ENCODE measurements around the gene RASL10A. TPM values are rescaled to one million over a fixed set of nuclear protein-coding genes. Genes with fewer than 3 reads are reported as not detected.

Gene RASL10A
- total and polyA plus RNA-seq, 2 donors (not counting 1 experiment from before 2014, with no cell fraction given) = not detected

- Histone ChIP-seq H4K20me1 (ENCODE audit: control insufficient read depth, extremely low read depth, insufficient read depth, low read length) (peaks cover 20% of the 10 kb centered on the region), H3K4me3 (replicated peaks in 1 of 4; ENCODE audit: control extremely low read depth in 1 of 4, insufficient read depth in 1 of 4, low read depth in 3 of 4, low read length in 4 of 4) (peak overlapping the region; percentile 82 to 90 (median 88)), H3K9ac (ENCODE audit: insufficient read depth, low read length) (peak overlapping the region; percentile 100), H3K27ac (ENCODE audit: insufficient read depth, low read length) (peak overlapping the region; percentile 100), H3K27me3 (ENCODE audit: control insufficient read depth, insufficient read depth, low read length) (no peaks in the 10 kb centered on the region), H3K36me3 (ENCODE audit: control insufficient read depth, insufficient read depth, low read length) (peaks cover 13% of the 10 kb centered on the region), H3K4me1 (ENCODE audit: control insufficient read depth, extremely low read depth, insufficient read depth, low read length) (peaks cover 27% of the 10 kb centered on the region), H3K79me2 (ENCODE audit: control insufficient read depth, insufficient read depth, low read length) (peaks cover 55% of the 10 kb centered on the region), H2AFZ (ENCODE audit: low read length) (peak overlapping the region; percentile 42), H3K4me2 (ENCODE audit: extremely low read depth, insufficient read depth, low read length) (peak overlapping the region; percentile 97), H3K9me3 (ENCODE audit: control insufficient read depth, insufficient read depth, low read depth, low read length) (no peaks in the 10 kb centered on the region)
- no peak for DNase-seq (ENCODE audit: low read depth in 2 of 2)
- no peak for TF ChIP-seq CTCF (conservative IDR thresholded peaks at IDR 0.05 in 1 of 2, IDR thresholded peaks at IDR 0.05 in 1 of 2; ENCODE audit: low read depth in 1 of 2, low read length in 2 of 2)
- no peak for TF ChIP-seq EZH2 (IDR thresholded peaks at IDR 0.05; ENCODE audit: low read length, missing control alignments)
Observed at GRCh38 chr22:29267462-29267857, 48.0 kb downstream of the RASL10A start.

- H4K20me1 ChIP-seq (ENCODE audit: control insufficient read depth, extremely low read depth, insufficient read depth, low read length) = peaks cover 16% of the 10 kb centered on the region
- peaks cover 48% of the 10 kb centered on the region for H3K79me2 ChIP-seq (ENCODE audit: control insufficient read depth, insufficient read depth, low read length)
- peak overlapping the region; percentile 82 to 90 (median 88) for H3K4me3 ChIP-seq (replicated peaks in 1 of 4; ENCODE audit: control extremely low read depth in 1 of 4, insufficient read depth in 1 of 4, low read depth in 3 of 4, low read length in 4 of 4)
- H3K36me3 ChIP-seq (ENCODE audit: control insufficient read depth, insufficient read depth, low read length) = peaks cover 13% of the 10 kb centered on the region
- H3K27me3 ChIP-seq (ENCODE audit: control insufficient read depth, insufficient read depth, low read length) = no peaks in the 10 kb centered on the region
- DNase-seq (ENCODE audit: low read depth in 2 of 2) = peak in 1 of 2 donors; percentile 13
- TF ChIP-seq CTCF (conservative IDR thresholded peaks at IDR 0.05 in 1 of 2, IDR thresholded peaks at IDR 0.05 in 1 of 2; ENCODE audit: low read depth in 1 of 2, low read length in 2 of 2) (no peak), EZH2 (IDR thresholded peaks at IDR 0.05; ENCODE audit: low read length, missing control alignments) (no peak)
- peak overlapping the region; percentile 42 for H2AFZ ChIP-seq (ENCODE audit: low read length)
- peaks cover 27% of the 10 kb centered on the region for H3K4me1 ChIP-seq (ENCODE audit: control insufficient read depth, extremely low read depth, insufficient read depth, low read length)
- peak overlapping the region; percentile 97 for H3K4me2 ChIP-seq (ENCODE audit: extremely low read depth, insufficient read depth, low read length)
- peak overlapping the region; percentile 100 for H3K27ac ChIP-seq (ENCODE audit: insufficient read depth, low read length)
- H3K9ac ChIP-seq (ENCODE audit: insufficient read depth, low read length) = peak overlapping the region; percentile 100
- H3K9me3 ChIP-seq (ENCODE audit: control insufficient read depth, insufficient read depth, low read depth, low read length) = no peaks in the 10 kb centered on the region
Observed at GRCh38 chr22:29266564-29267461, 48.7 kb downstream of the RASL10A start.

- Histone ChIP-seq H4K20me1 (ENCODE audit: control insufficient read depth, extremely low read depth, insufficient read depth, low read length) (peaks cover 11% of the 10 kb centered on the region), H3K27me3 (ENCODE audit: control insufficient read depth, insufficient read depth, low read length) (no peaks in the 10 kb centered on the region), H3K9me3 (ENCODE audit: control insufficient read depth, insufficient read depth, low read depth, low read length) (no peaks in the 10 kb centered on the region), H3K36me3 (ENCODE audit: control insufficient read depth, insufficient read depth, low read length) (peaks cover 10% of the 10 kb centered on the region), H3K4me3 (replicated peaks in 1 of 4; ENCODE audit: control extremely low read depth in 1 of 4, insufficient read depth in 1 of 4, low read depth in 3 of 4, low read length in 4 of 4) (peak overlapping the region in 1 of 4 experiments; percentile 87), H3K4me1 (ENCODE audit: control insufficient read depth, extremely low read depth, insufficient read depth, low read length) (peaks cover 24% of the 10 kb centered on the region), H3K4me2 (ENCODE audit: extremely low read depth, insufficient read depth, low read length) (no peak overlapping the region), H2AFZ (ENCODE audit: low read length) (no peak overlapping the region), H3K27ac (ENCODE audit: insufficient read depth, low read length) (no peak overlapping the region), H3K79me2 (ENCODE audit: control insufficient read depth, insufficient read depth, low read length) (peaks cover 39% of the 10 kb centered on the region), H3K9ac (ENCODE audit: insufficient read depth, low read length) (no peak overlapping the region)
- DNase-seq (ENCODE audit: low read depth in 2 of 2) = peak in 1 of 2 donors; percentile 38
- no peak for TF ChIP-seq CTCF (conservative IDR thresholded peaks at IDR 0.05 in 1 of 2, IDR thresholded peaks at IDR 0.05 in 1 of 2; ENCODE audit: low read depth in 1 of 2, low read length in 2 of 2)
- no peak for TF ChIP-seq EZH2 (IDR thresholded peaks at IDR 0.05; ENCODE audit: low read length, missing control alignments)
Observed at GRCh38 chr22:29265929-29266328, 49.6 kb downstream of the RASL10A start.

Measured in fibroblast of lung (primary cell).